Measurements from ENCODE around the gene SPATA19. TPM values are rescaled to one million over a fixed set of nuclear protein-coding genes. Genes with fewer than 3 reads are reported as not detected.

SPATA19 gene
- total RNA-seq, 1 donor = not detected

GRCh38 chr11:133826866-133827265 is 18.4 kb downstream of the SPATA19 start:
- Histone ChIP-seq H3K4me2 (ENCODE audit: insufficient read depth, low read length) (no peak overlapping the region), H3K79me2 (ENCODE audit: insufficient read depth, low read length) (no peaks in the 10 kb centered on the region), H3K9me3 (ENCODE audit: low read depth, low read length) (no peaks in the 10 kb centered on the region), H3K36me3 (ENCODE audit: insufficient read depth, low read length) (no peaks in the 10 kb centered on the region), H3K4me1 (ENCODE audit: insufficient read depth, low read length) (no peaks in the 10 kb centered on the region), H4K20me1 (ENCODE audit: insufficient read depth, low read length) (no peaks in the 10 kb centered on the region), H2AFZ (ENCODE audit: low read length) (no peak overlapping the region), H3K4me3 (ENCODE audit: insufficient read depth, low read length) (no peak overlapping the region), H3K27ac (ENCODE audit: low read depth, low read length) (no peak overlapping the region), H3K27me3 (ENCODE audit: insufficient read depth, low read length) (no peaks in the 10 kb centered on the region)
- no peak for TF ChIP-seq CTCF (IDR thresholded peaks at IDR 0.05; ENCODE audit: extremely low read depth, low read depth, low read length)
- no peak for DNase-seq (ENCODE audit: insufficient read length, low spot score, missing footprints)

GRCh38 chr11:133825666-133826065 is 19.6 kb downstream of the SPATA19 start:
- Histone ChIP-seq H3K27ac (ENCODE audit: low read depth, low read length) (no peak overlapping the region), H3K79me2 (ENCODE audit: insufficient read depth, low read length) (no peaks in the 10 kb centered on the region), H2AFZ (ENCODE audit: low read length) (no peak overlapping the region), H3K4me3 (ENCODE audit: insufficient read depth, low read length) (no peak overlapping the region), H3K27me3 (ENCODE audit: insufficient read depth, low read length) (no peaks in the 10 kb centered on the region), H3K9me3 (ENCODE audit: low read depth, low read length) (no peaks in the 10 kb centered on the region), H3K4me2 (ENCODE audit: insufficient read depth, low read length) (no peak overlapping the region), H3K36me3 (ENCODE audit: insufficient read depth, low read length) (no peaks in the 10 kb centered on the region), H4K20me1 (ENCODE audit: insufficient read depth, low read length) (no peaks in the 10 kb centered on the region), H3K4me1 (ENCODE audit: insufficient read depth, low read length) (no peaks in the 10 kb centered on the region)
- no peak for DNase-seq (ENCODE audit: insufficient read length, low spot score, missing footprints)
- no peak for TF ChIP-seq CTCF (IDR thresholded peaks at IDR 0.05; ENCODE audit: extremely low read depth, low read depth, low read length)

- TF ChIP-seq CTCF (IDR thresholded peaks at IDR 0.05; ENCODE audit: extremely low read depth, low read depth, low read length) = no peak
- H2AFZ ChIP-seq (ENCODE audit: low read length) = no peak overlapping the region
- no peak overlapping the region for H3K4me2 ChIP-seq (ENCODE audit: insufficient read depth, low read length)
- H3K79me2 ChIP-seq (ENCODE audit: insufficient read depth, low read length) = no peaks in the 10 kb centered on the region
- H3K27ac ChIP-seq (ENCODE audit: low read depth, low read length) = no peak overlapping the region
- H3K4me1 ChIP-seq (ENCODE audit: insufficient read depth, low read length) = no peaks in the 10 kb centered on the region
- no peaks in the 10 kb centered on the region for H4K20me1 ChIP-seq (ENCODE audit: insufficient read depth, low read length)
- H3K9me3 ChIP-seq (ENCODE audit: low read depth, low read length) = no peaks in the 10 kb centered on the region
- H3K27me3 ChIP-seq (ENCODE audit: insufficient read depth, low read length) = no peaks in the 10 kb centered on the region
- DNase-seq (ENCODE audit: insufficient read length, low spot score, missing footprints) = no peak
- H3K36me3 ChIP-seq (ENCODE audit: insufficient read depth, low read length) = no peaks in the 10 kb centered on the region
- no peak overlapping the region for H3K4me3 ChIP-seq (ENCODE audit: insufficient read depth, low read length)
Observed at GRCh38 chr11:133825156-133825555, 20.2 kb downstream of the SPATA19 start.

- H3K4me1 ChIP-seq (ENCODE audit: insufficient read depth, low read length) = no peaks in the 10 kb centered on the region
- H2AFZ ChIP-seq (ENCODE audit: low read length) = no peak overlapping the region
- TF ChIP-seq CTCF (IDR thresholded peaks at IDR 0.05; ENCODE audit: extremely low read depth, low read depth, low read length) = no peak
- no peaks in the 10 kb centered on the region for H3K27me3 ChIP-seq (ENCODE audit: insufficient read depth, low read length)
- no peak overlapping the region for H3K27ac ChIP-seq (ENCODE audit: low read depth, low read length)
- H4K20me1 ChIP-seq (ENCODE audit: insufficient read depth, low read length) = no peaks in the 10 kb centered on the region
- H3K36me3 ChIP-seq (ENCODE audit: insufficient read depth, low read length) = no peaks in the 10 kb centered on the region
- no peak overlapping the region for H3K4me3 ChIP-seq (ENCODE audit: insufficient read depth, low read length)
- H3K9me3 ChIP-seq (ENCODE audit: low read depth, low read length) = no peaks in the 10 kb centered on the region
- DNase-seq (ENCODE audit: insufficient read length, low spot score, missing footprints) = no peak
- H3K79me2 ChIP-seq (ENCODE audit: insufficient read depth, low read length) = no peaks in the 10 kb centered on the region
- no peak overlapping the region for H3K4me2 ChIP-seq (ENCODE audit: insufficient read depth, low read length)
Observed at GRCh38 chr11:133824593-133824992, 20.7 kb downstream of the SPATA19 start.
